Measurements from ENCODE around the gene NHS. TPM values are rescaled to one million over a fixed set of nuclear protein-coding genes. Genes with fewer than 3 reads are reported as not detected.

Gene NHS
- total RNA-seq, 1 donor from 2014 or later, result 3.5 TPM

GRCh38 chrX:17680732-17681413, 305.9 kb downstream of the NHS start:
- DNase-seq, result no peak

DNA sequence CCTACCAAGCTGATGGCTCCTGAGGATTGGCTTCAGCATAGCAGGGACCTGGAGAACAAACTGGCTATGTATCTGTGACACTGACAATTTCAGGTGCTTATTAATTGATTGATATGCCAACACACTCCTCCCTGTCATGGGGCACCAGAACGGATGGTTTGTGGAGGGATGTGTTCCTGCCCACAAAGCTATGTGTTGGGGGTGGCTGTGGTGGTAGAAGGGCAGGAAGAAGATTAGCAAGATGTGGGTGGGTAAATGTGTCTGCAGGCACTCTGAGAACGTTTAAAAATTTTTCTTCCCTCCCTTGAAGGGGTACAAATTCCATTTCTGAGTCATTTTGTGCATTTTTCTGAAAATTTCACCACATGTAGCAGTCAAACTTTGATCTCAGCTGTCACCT, 307.3 kb downstream of the NHS start:
- no peak for DNase-seq

- DNase-seq, result no peak
Observed at GRCh38 chrX:17685026-17685425, 310.0 kb downstream of the NHS start.

GRCh38 chrX:17687648-17688047, 312.6 kb downstream of the NHS start:
- DNase-seq, result no peak

DNA sequence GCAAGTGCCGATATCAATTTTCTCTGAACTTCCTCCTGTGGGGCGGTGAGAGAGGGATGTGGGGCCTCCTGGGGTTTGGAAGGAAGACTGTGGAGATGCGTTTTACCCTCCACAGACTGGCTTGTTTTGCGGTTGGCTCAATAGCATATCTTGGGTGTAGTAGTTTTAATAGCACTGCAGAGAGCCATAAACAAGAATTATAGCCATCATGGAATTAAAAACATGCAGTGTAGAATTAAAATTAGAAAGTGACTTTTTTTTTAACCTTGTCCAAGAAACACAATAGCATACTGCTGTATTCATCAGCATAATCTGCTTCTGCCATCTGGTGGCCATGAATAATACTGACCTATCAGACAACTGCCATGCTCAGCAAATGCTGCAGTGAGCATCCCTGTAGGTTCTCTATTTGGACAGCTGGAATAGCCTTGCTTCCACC, 315.0 kb downstream of the NHS start:
- peak; percentile 81 for DNase-seq

DNA sequence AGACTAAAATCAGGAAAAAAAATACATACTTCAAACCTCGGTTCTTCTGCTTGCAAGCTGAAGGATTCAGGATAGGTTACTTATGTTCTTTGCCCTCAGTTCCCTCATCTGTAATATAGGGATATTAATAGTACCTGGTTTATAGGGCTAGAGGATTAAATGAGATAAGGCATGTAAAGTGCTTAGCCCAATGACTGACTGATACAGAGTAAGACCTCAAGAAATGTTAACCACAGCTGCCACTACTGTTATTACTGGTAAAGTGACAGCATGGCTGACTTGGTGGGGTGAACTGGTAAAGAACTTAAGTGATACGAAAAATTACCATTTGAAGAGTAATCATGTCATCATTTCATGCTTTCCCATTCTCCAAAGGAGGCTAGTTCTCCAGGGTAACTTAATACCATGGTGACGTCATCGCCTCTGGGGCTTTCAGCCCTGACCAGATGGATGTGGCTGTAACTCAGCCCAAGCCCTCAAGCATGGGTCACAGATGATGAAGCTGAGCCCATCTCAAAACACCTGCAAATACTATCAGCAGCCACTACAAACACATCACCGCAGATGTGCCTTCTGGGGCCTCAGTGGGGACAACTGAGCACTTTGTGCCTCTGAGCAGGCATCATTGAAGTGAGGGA, 317.8 kb downstream of the NHS start:
- DNase-seq, result peak; percentile 24

DNA sequence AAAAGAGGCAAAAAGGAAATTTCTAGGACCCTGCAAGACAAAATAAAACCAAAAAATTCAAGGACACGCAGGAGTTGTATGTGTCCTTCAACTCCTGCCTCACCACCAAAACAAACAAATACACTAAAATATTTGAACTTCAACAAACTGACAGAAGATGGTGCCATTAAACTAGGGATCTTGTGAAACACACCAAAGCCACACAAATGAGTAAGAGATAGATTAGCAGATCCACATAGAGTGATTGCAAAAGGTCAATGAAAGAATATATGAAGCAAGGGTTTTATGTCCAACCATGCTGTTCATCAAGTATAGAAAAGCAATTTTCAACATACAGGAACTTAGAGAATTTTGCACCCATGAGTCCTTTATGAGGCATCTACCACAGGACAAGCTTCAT, 322.2 kb downstream of the NHS start:
- DNase-seq, result no peak

GRCh38 chrX:17700976-17701375, 326.0 kb downstream of the NHS start:
- DNase-seq, result no peak

DNA sequence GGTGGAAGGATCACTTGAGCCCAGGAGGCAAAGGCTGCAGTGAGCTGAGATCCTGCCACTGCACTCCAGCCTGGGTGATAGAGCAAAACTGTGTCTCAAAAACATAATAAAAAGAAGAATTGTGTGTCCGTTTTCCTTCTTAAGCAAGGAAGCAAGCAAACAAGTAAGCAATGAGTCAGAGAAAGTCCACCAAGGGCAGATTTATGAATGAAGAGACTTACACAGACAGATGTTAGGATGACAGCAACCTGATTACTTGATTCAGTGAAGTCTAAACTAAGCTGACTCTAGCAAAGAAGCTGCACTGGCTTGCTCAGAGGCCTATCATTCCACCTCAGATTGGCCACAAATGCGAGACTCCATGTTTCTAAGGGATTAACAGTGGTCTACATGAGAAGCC, 328.2 kb downstream of the NHS start:
- DNase-seq, result no peak

DNA sequence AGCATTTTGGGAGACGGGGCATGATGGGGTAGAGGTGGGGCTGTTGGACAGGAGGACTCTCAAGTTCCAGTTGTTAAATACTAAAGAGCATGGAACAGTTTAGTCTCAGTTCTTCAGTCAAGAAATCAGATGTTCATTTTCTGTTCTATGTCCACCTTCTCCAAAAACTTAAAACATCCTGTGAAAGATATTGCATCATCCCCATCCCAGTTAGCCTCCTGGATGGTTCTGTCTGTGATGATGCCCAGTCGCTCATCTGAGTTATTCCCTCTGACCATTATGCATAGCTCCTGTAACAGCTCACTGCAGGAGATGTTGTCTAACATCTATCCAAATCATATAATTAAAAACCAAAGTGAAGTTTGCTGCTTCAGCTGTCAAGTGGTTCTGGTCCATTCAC, 330.2 kb downstream of the NHS start:
- no peak for DNase-seq

- DNase-seq, result no peak
Observed at GRCh38 chrX:17706676-17707075, 331.7 kb downstream of the NHS start.

DNA sequence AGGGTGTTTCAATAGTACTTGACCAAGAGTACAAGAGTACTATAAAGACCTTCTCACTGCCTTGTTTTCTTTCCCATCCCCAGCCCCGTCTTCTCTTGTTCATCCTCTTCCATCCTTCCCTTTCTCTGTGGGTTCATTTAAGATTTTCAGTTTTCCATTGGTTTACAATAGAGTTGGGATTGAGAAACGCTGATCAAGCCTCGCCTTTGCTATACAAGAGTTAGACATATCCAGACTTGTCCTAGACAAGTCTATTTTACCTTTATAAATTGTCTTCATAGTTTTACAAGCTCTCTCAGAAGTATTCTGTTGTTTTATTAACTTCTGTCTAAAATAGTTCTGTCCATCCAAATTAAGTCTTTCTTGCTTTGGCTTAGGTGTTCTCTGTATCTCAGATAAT, 332.7 kb downstream of the NHS start:
- DNase-seq, result no peak

- DNase-seq, result no peak
Observed at GRCh38 chrX:17710871-17711301, 335.9 kb downstream of the NHS start.

GRCh38 chrX:17713288-17713687, 338.3 kb downstream of the NHS start:
- no peak for DNase-seq

GRCh38 chrX:17718649-17719165, 343.7 kb downstream of the NHS start:
- DNase-seq, result no peak

DNA sequence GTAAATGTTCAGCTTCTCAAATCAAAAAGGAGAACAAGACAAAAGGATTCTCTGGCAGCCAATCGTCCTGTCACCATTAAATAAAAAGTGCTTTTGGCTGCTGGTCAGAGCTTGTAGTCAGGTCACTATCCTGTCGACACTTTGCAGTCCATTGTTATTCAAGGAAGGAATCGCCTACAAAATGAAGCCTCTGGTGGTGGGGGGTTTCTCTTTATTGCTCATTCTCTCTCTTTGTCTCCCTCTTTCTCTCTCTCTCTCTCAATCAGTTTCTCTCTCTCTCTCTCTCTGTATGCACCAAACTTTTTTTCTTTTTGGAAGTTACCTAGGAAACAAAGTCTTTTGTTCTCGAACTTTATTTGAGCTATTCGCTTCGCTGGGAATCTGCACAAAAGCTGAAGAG, 344.7 kb downstream of the NHS start:
- DNase-seq, result no peak

GRCh38 chrX:17721715-17722114, 346.7 kb downstream of the NHS start:
- DNase-seq, result no peak

- DNase-seq, result no peak
Observed at GRCh38 chrX:17725181-17725580, 350.2 kb downstream of the NHS start.

GRCh38 chrX:17732138-17732783, 357.3 kb downstream of the NHS start:
- no peak for DNase-seq

- no peak for DNase-seq
Observed at GRCh38 chrX:17735406-17735805, 360.4 kb downstream of the NHS start.

DNA sequence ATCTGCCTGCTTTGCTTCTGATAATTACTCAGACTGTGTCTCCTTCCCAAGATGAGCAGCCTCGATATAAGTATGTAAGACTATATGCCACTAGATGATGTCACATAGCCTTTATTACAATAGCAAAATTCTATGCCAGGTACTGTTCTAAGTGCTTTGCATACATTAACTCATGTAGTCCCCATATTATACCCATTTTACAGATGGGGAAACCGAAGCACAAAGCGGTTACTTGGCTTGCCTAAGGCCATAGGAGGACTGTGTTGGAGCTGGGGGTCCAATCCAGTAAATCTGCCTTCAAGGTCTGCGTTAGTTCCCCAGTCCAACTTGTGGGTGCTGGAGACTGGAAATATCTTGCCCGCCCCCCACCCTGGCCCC, 361.5 kb downstream of the NHS start:
- DNase-seq, result no peak

DNA sequence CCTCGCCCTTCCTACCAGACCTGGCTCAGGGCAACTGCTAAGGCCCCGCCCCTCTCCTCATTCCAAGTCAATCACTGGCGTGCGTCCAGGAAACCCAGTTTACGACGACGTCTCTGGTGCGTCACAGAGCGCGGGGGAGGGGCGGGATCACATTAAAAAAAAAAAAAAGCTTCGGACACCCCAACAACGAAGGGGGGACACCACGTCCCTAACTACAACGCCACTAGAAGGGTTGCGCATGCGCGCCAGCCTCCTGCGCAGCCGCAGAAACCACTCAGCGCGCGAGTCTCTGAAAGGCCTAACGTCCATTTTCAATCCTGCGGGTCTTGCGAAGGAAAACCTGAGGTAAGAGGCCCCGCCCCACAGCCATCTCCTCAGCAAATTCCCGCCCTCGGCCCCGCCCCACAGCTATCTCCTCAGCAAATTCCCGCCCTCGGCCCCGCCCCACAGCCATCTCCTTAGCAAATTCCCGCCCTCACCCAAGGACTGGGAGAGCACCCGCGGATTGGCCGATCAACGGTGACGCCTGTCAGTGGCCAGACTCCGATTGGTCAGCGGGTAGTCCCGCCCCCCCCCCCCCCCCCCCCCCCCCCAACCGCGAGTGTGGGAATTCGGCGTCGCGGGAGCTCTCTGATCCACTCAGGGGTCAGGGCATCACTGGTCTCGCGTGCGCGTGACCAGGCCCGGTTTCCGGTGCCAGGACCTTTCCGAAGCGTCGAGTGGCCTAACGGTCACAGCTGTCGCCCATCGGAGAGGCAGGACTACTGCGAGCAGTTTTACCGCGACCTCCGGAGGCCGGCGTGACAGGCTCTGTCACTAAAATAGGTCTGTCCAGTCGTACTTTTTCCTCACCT, 362.1 kb downstream of the NHS start, which contains the start of gene SCML1:
TSS of gene SCML1 (plus strand) at position 638 of the 854 bp plus-strand sequence. CDS start 6,694 bp downstream, outside the sequence.
- DNase-seq, result peak; percentile 98

- DNase-seq, result peak; percentile 54
Observed at GRCh38 chrX:17737710-17737985, 362.6 kb downstream of the NHS start.
